ENCODE data around the gene KLHL13.
"Not testable (repeated sequence)": the region's sequence is repeated elsewhere in the genome, so short reads cannot be mapped to it uniquely, and the experiment has no call there.

Gene KLHL13

GRCh38 chrX:118128724-118129123, 12.1 kb upstream of the KLHL13 start:
- TF ChIP-seq CTCF (IDR thresholded peaks at IDR 0.05), result no peak
- H3K27ac Mint-ChIP-seq, result no peak overlapping the region
- H3K9me3 Mint-ChIP-seq, result peaks cover 21% of the 10 kb centered on the region
- H3K4me3 Mint-ChIP-seq, result no peak overlapping the region
- DNase-seq, result no peak
- no peaks in the 10 kb centered on the region for H3K4me1 Mint-ChIP-seq
- H3K27me3 Mint-ChIP-seq (ENCODE audit: low read depth, poor library complexity), result no peaks in the 10 kb centered on the region
- H3K36me3 Mint-ChIP-seq (ENCODE audit: low read depth), result no peaks in the 10 kb centered on the region

GRCh38 chrX:118126286-118126685, 9.7 kb upstream of the KLHL13 start:
- Mint-ChIP-seq H3K4me1 (no peaks in the 10 kb centered on the region), H3K36me3 (ENCODE audit: low read depth) (no peaks in the 10 kb centered on the region), H3K27ac (no peak overlapping the region), H3K4me3 (no peak overlapping the region), H3K9me3 (peaks cover 14% of the 10 kb centered on the region), H3K27me3 (ENCODE audit: low read depth, poor library complexity) (peaks cover 3% of the 10 kb centered on the region)
- no peak for DNase-seq
- no peak for TF ChIP-seq CTCF (IDR thresholded peaks at IDR 0.05)

GRCh38 chrX:118124243-118124642, 7.6 kb upstream of the KLHL13 start:
- H3K27me3 Mint-ChIP-seq (ENCODE audit: low read depth, poor library complexity); H3K27ac Mint-ChIP-seq; H3K36me3 Mint-ChIP-seq (ENCODE audit: low read depth); H3K4me3 Mint-ChIP-seq; DNase-seq; H3K4me1 Mint-ChIP-seq: not testable (repeated sequence)
- H3K9me3 Mint-ChIP-seq, result peaks cover 12% of the 10 kb centered on the region

GRCh38 chrX:118117741-118118140, 1.1 kb upstream of the KLHL13 start:
- Mint-ChIP-seq H3K4me1 (peaks cover 11% of the 10 kb centered on the region), H3K36me3 (ENCODE audit: low read depth) (no peaks in the 10 kb centered on the region), H3K9me3 (peaks cover 19% of the 10 kb centered on the region), H3K27ac (no peak overlapping the region), H3K27me3 (ENCODE audit: low read depth, poor library complexity) (peaks cover 3% of the 10 kb centered on the region), H3K4me3 (peak overlapping the region; percentile 58)
- no peak for TF ChIP-seq CTCF (IDR thresholded peaks at IDR 0.05)
- DNase-seq, result no peak

GRCh38 chrX:118115953-118116712, 477 bp downstream of the KLHL13 start:
- H3K36me3 Mint-ChIP-seq (ENCODE audit: low read depth), result no peaks in the 10 kb centered on the region
- peaks cover 19% of the 10 kb centered on the region for H3K9me3 Mint-ChIP-seq
- no peak for TF ChIP-seq CTCF (IDR thresholded peaks at IDR 0.05)
- H3K27me3 Mint-ChIP-seq (ENCODE audit: low read depth, poor library complexity), result no peaks in the 10 kb centered on the region
- H3K4me3 Mint-ChIP-seq, result peak overlapping the region; percentile 96
- peak; percentile 45 for DNase-seq
- peak overlapping the region; percentile 58 for H3K27ac Mint-ChIP-seq
- H3K4me1 Mint-ChIP-seq, result peaks cover 11% of the 10 kb centered on the region

GRCh38 chrX:118114971-118115370, 1.6 kb downstream of the KLHL13 start:
- H3K27ac Mint-ChIP-seq, result no peak overlapping the region
- H3K36me3 Mint-ChIP-seq (ENCODE audit: low read depth), result no peaks in the 10 kb centered on the region
- TF ChIP-seq CTCF (IDR thresholded peaks at IDR 0.05), result no peak
- DNase-seq, result no peak
- peak overlapping the region; percentile 96 for H3K4me3 Mint-ChIP-seq
- no peaks in the 10 kb centered on the region for H3K27me3 Mint-ChIP-seq (ENCODE audit: low read depth, poor library complexity)
- H3K4me1 Mint-ChIP-seq, result peaks cover 11% of the 10 kb centered on the region
- H3K9me3 Mint-ChIP-seq, result peaks cover 23% of the 10 kb centered on the region

Measured in nephron progenitor cell (in vitro differentiated cells).